ENCODE measurements around the gene ARHGAP42.
"Not testable (repeated sequence)": the region's sequence is repeated elsewhere in the genome, so short reads cannot be mapped to it uniquely, and the experiment has no call there.

ARHGAP42 gene

DNA sequence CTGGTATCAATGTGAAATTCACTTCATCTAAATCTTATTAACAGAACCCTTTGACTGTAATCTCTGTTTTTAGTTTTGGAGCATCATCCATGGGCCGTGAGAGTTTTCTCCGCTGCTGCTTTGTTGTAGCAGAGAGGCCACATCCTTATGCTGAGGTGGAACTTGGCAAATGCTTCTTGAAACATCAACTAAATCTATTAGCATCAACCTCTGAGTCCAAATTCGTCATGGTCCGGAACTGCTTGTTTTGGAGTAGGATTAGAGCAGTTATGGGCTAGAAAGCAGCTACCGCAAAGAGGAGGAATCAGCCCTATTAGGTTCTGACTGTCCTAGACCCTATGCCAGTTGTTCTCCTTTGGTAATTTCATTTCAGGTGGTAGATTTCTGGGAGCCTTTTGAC lies 324.8 kb downstream of the ARHGAP42 start:
- no peak for DNase-seq (ENCODE audit: low read depth in 3 of 3, low spot score in 1 of 3)

DNA sequence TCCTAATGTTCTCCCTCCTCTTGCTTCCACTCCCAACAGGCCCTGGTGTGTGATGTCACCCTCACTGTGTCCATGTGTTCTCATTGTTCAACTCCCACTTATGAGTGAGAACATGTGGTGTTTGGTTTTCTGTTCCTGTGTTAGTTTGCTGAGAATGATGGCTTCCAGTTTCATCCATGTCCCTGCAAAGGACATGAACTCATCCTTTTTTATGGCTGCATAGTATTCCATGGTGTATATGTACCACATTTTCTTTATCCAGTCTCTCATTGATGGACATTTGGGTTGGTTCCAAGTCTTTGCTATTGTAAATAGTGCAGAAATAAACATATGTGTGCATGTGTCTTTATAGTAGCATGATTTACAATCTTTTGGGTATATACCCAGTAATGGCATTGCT lies 326.6 kb downstream of the ARHGAP42 start:
- not testable (repeated sequence) for DNase-seq (ENCODE audit: low read depth in 3 of 3, low spot score in 1 of 3)

DNA sequence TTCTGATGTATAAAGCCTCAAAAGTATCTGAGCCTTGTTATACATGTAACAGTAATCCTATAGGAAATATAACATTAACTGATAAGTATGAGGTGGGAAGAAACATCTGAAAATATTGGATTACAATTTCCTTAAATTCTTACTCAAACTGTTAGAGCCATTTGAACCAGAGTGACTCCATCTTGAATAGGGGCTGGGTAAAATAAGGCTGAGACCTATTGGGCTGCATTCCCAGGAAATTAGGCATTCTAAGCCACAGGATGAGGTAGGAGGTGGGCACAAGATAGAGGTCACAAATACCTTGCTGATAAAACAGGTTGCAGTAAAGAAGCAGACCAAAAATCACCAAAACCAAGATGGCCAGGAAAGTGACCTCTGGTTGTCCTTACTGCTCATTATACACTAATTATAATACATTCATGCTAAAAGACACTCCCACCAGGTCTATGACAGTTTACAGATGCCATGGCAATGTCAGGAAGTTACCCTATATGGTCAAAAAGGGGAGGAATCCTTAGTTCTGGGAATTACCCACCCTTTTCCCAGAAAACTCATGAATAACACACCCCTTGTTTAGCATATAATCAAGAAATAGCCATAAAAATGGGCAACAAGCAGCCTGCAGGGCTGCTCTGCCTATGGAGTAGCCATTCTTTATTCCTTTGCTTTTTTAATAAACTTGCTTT lies 327.7 kb downstream of the ARHGAP42 start:
- no peak for DNase-seq (ENCODE audit: low read depth in 3 of 3, low spot score in 1 of 3)

DNA sequence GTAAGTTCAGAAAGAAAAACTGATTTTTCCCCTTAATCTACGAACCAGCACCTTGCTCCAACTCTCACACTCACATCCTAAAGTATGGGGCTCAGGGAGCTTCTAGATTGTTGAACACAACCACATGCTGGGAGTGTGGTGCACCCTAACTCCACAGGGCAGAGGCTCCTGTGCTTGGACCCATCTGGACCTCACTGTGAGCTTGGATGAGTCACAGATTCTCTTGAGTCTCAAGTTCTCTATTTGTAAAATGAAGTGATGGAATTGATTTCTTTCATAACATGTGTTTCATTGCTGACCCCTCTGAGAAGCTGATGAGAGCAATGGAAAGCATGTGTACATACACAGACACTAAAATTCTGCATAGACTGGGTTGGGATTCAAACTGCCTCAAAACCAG lies 332.8 kb downstream of the ARHGAP42 start:
- no peak for DNase-seq (ENCODE audit: low read depth in 3 of 3, low spot score in 1 of 3)

DNA sequence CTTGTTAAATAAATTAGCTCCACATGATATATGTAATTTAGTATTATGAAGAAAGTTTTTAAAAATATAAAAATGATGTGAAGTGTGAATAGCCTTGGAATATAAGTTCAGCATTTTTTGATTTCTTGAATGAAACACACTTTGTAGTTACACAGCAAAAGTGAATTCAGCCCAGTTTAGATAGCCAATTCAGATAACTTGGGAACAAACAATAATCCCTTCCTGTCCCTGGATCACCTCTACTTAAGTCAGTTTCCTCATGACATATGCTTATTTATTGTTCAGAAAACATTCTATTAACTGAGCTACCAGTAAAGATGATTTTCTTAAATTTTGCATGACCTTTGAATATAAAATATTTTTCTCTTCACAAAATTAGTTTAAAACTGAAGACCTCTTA lies 335.2 kb downstream of the ARHGAP42 start:
- DNase-seq (ENCODE audit: low read depth in 3 of 3, low spot score in 1 of 3), result no peak

DNA sequence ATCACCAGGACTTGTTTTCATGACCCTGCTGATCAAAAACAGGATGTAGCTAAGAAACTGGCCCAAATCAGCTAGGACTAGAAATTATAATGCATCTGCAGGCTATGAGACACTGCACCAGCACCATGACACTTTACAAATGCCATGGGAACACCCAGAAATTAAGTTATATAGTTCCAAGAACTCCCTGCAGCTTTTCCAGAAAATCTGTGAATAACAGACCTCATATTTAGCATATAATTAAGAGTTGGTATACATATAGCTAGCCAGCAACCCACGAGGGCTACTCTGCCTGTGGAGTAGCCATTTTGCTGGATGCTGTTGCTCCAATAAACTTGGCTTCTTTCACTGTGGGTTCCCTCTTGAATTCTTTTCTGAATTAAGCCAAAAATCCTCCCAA lies 341.6 kb downstream of the ARHGAP42 start:
- no peak for DNase-seq (ENCODE audit: low read depth in 3 of 3, low spot score in 1 of 3)

DNA sequence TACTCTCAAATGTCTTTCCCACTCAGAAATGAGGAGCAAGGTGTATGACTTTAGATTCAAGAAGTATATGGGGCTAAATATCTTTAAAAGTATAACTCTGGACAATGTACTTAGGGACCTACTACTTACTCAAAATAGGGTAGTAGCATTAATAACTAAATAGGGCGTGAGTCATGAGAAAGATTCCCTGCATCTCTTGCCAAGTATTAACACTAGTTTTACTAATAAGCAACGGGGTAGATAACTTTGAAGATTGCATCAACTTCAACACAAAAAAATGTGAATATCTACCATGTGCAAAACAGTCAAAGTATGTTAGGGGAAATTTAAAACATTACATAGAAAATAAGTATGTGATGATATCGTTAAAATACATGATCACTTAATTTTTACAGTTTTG lies 342.9 kb downstream of the ARHGAP42 start:
- DNase-seq (ENCODE audit: low read depth in 3 of 3, low spot score in 1 of 3), result no peak

DNA sequence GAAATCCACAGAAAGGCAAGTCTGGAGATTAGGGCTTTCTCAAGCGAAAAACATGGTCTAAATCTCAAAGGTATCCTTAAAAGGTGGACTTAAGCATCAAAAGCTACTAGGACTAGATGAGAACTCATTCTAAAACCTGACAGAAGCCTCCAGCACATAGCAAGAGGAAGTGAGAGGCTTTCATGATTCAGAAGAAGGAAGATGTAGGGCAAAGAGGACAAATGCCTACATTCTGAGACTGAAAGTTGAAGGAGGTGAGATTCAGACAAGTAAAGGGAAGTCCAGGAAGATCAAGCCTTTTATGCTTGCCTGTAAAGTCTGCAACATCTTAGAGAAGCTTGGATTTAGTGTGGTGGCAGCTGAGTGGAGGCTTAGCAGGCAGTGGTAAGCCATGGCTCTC lies 343.6 kb downstream of the ARHGAP42 start:
- no peak for DNase-seq (ENCODE audit: low read depth in 3 of 3, low spot score in 1 of 3)

DNA sequence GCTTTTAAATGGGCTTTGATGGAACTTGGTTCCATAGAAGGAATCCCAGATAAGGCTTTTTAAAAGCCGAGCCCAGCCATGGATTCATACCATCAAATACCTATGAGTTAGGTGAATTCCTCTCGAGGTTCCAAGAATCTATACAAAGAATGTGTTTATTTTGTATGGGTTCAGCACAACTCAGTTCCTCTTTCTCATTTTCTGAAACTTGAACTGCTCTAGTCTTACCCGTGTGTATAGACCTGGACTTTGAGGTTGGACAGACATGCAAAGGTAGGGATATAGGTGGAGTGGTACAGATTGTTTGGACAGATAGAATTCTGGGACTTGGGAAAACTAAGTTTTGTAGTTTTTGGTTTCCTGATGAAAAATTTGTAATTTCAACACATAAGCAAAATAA lies 344.6 kb downstream of the ARHGAP42 start:
- DNase-seq (ENCODE audit: low read depth in 3 of 3, low spot score in 1 of 3), result no peak

DNA sequence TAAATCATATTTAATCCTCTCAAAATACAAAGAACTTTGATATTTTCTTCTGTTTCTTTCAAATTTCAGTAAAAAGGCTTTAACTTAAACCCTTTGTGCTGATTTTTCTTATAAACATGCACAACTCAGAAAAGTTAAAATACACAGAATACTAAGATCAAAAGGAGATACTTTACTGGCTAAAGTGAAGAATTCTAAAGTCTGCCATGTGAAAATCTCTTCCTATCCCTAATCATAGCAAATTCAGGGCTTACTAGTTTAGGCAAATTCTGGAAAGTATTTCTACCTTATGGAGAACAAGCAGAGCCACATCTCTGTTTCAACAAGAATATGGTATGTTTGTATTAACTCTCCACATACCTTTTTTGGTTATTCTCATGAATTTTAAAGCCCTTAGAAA lies 345.9 kb downstream of the ARHGAP42 start:
- DNase-seq (ENCODE audit: low read depth in 3 of 3, low spot score in 1 of 3), result no peak

DNA sequence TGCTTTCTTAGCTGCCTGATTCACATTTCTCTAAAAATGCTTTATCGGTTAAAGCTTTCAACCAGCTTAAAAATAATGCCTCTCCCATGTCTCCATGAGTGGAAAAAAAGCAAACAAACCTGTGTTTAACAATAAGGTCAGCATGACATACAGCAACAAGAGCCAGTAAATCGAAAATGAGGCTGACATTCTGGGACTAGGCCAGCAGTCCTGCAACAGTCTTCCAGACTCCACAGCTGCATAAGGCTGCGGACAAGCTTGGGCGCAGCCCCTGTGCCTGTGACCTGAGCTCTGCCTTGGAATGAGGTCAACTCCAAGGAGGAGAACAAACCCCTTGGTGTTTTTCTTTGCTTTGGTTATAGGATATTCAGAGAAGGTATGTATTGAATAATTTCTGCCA lies 347.0 kb downstream of the ARHGAP42 start:
- no peak for DNase-seq (ENCODE audit: low read depth in 3 of 3, low spot score in 1 of 3)

DNA sequence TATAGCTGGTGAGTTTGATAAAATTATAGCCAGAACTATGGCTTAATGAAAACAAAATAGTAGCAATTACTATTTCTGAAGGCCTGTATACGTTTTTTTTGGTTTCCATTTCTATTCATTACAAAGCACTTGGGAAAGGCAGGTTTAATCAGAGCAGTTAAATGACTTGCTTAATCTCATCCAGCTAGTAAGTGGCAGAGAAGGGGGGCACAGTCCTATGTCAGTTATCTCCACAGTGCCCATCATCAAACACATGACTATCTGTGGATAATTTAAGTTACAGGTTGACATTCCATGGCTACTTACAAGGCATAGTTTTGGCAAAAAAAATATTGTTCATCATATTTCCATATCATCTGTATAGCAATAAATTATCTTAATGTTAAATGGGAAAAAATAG lies 348.8 kb downstream of the ARHGAP42 start:
- no peak for DNase-seq (ENCODE audit: low read depth in 3 of 3, low spot score in 1 of 3)

Measured in stimulated activated CD4-positive, alpha-beta T cell treated with anti-CD3 and anti-CD28 coated beads, TNF-alpha, amount 100 ng/mL, for 1 hour (primary cell).